ENCODE measurements around the gene CREBL2.
"Not testable (repeated sequence)": the region's sequence is repeated elsewhere in the genome, so short reads cannot be mapped to it uniquely, and the experiment has no call there.

CREBL2 gene

GRCh38 chr12:12645485-12645884 is 33.8 kb downstream of the CREBL2 start:
- TF ChIP-seq CTCF (IDR thresholded peaks at IDR 0.05; ENCODE audit: low read depth, low read length), result peak; percentile 29
- DNase-seq (ENCODE audit: extremely low read depth, low read depth), result no peak

DNA sequence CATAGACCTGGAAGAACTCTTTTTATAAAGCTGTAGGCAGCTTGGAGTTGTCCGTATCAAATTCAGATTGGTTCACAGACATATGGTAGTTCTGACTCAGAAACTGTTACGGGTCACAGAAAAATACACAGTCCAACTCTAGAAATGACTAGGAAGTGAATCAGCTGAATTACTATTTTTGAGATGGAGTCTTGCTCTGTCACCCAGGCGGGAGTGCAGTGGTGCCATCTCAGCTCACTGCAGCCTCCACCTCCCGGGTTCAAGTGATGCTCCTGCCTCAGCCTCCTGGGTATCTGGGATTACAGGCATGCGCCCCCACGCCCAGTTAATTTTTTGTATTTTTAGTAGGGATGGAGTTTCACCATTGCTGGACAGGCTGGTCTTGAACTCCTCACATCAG is 34.3 kb downstream of the CREBL2 start:
- DNase-seq (ENCODE audit: extremely low read depth, low read depth), result peak; percentile 37

DNA sequence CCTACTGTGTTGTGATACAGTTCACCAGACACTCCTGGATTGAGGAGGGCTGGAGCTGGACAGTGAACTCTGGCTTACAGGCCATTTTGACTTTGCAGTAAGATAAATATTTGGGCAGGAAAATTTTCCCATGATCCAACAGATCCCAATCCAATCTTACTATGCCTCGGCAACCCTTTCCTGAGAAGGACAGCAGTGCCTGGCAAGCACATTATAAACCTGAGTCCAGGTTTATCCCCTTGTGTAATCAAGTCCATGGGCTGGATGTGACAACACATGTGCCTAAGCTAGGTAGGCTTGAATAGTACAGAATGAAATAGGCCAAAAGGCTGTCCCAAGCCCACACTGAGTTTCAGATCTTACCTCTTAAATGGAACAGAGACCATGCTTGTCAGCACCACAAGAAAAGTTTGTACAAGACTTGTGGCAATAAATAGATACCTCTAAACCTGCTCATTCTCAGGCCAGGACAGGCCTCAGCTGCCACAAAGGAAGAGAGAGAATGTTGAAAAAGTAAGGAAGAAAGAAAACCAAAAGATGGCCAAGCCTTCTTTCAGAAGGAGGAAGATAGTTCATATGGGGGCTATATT is 34.9 kb downstream of the CREBL2 start:
- TF ChIP-seq CTCF (IDR thresholded peaks at IDR 0.05; ENCODE audit: low read depth, low read length), result no peak

GRCh38 chr12:12648284-12648683 is 36.6 kb downstream of the CREBL2 start:
- no peak for DNase-seq (ENCODE audit: extremely low read depth, low read depth)
- no peak for TF ChIP-seq CTCF (IDR thresholded peaks at IDR 0.05; ENCODE audit: low read depth, low read length)

More for the DNA sequence above, 34.9 kb downstream of the CREBL2 start:
- no peak for DNase-seq (ENCODE audit: extremely low read depth, low read depth)

DNA sequence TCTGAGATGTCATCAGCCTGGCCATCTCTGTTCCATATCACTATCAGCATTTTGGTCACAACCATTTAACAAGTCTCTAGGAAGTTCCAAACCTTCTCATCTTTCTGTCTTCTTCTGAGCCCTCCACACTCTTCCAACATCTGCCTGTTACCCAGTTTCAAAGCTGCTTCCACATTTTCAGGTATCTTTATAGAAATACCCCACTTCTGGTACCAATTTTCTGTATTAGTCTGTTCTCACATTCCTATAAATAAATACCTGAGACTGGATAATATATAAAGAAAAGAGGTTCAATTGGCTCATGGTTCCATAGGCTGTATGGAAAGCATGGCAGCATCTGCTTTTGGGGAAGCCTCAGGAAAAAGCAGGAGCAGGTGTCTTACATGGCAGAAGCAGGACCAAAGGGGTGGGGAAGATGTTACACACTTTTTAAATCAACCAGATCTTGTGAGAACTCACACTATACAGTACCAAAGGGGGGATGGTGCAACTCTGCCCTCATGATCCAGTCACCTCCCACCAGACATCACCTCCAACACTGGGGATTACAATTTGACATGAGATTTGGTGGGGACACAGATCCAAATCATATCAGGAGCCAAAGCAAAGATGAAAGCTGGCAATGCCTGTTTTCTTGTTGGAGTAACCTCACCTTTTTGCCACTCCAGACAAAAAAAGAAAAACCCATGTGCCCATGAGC is 37.4 kb downstream of the CREBL2 start:
- TF ChIP-seq CTCF (IDR thresholded peaks at IDR 0.05; ENCODE audit: low read depth, low read length), result no peak
- no peak for DNase-seq (ENCODE audit: extremely low read depth, low read depth)

GRCh38 chr12:12651752-12652151 is 40.1 kb downstream of the CREBL2 start:
- no peak for TF ChIP-seq CTCF (IDR thresholded peaks at IDR 0.05; ENCODE audit: low read depth, low read length)
- no peak for DNase-seq (ENCODE audit: extremely low read depth, low read depth)

DNA sequence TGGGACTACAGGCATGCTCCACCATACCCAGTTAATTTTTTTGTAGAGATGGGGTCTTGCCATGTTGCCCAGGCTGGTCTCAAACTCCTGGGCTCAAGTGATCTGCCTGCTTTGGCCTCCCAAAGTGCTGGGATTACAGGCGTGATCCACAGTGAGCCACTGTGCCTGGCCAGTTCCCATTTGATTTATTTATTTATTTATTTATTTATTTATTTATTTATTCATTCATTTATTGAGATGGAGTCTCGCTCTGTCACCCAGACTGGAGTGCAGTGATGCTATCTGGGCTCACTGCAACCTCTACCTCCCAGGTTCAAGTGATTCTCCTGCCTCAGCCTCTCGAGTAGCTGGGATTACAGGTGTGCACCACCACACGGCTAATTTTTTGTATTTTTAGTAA is 41.0 kb downstream of the CREBL2 start:
- not testable (repeated sequence) for DNase-seq (ENCODE audit: extremely low read depth, low read depth)

DNA sequence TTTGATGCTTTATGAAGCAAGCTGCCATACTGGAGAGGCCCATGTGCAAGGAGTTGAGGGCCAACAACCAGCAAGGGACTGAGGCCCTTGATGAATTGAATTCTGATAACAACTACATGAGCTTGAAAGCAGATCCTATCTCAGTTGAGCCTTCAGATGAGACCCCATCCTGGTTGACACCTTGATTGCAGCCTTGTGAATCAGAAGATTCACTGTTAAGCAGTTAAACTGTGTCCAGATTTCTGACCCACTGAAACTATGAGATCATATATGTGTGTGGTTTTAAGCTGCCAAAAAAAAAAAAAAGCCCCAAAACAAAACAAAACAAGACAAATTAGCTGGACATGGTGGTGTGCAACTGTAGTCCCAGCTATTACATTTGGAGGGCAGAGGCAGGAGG is 42.2 kb downstream of the CREBL2 start:
- no peak for TF ChIP-seq CTCF (IDR thresholded peaks at IDR 0.05; ENCODE audit: low read depth, low read length)

More for the DNA sequence above, 42.2 kb downstream of the CREBL2 start:
- no peak for DNase-seq (ENCODE audit: extremely low read depth, low read depth)
